ENCODE results near the gene PDILT. TPM values are rescaled to one million over a fixed set of nuclear protein-coding genes. Genes with fewer than 3 reads are reported as not detected.

PDILT gene
- total and polyA plus RNA-seq, 2 experiments from 2014 or later = not detected

GRCh38 chr16:20331635-20332034 is 72.9 kb downstream of the PDILT start:
- H3K4me1 ChIP-seq (ENCODE audit: insufficient read depth) = peaks cover under 1% of the 10 kb centered on the region; the same call in 1 of the 2 replicates
- H2AFZ ChIP-seq = no peak overlapping the region
- no peaks in the 10 kb centered on the region for H4K20me1 ChIP-seq (replicated peaks; ENCODE audit: insufficient read depth)
- H3K27me3 ChIP-seq (ENCODE audit: insufficient read depth) = no peaks in the 10 kb centered on the region
- H3K27ac ChIP-seq (ENCODE audit: low read depth) = no peak overlapping the region
- Mint-ChIP-seq H3K4me3 (no peak overlapping the region), H3K27me3 (ENCODE audit: insufficient read depth, low read depth, poor library complexity) (peaks cover 6% of the 10 kb centered on the region), H3K27ac (no peak overlapping the region), H3K9me3 (no peaks in the 10 kb centered on the region; the same call in 2 of the 3 replicates), H3K4me1 (no peaks in the 10 kb centered on the region; the same call in 2 of the 3 replicates), H3K36me3 (ENCODE audit: low read depth) (no peaks in the 10 kb centered on the region)
- ATAC-seq (no peak), DNase-seq (ENCODE audit: low spot score) (no peak)
- peaks cover 1% of the 10 kb centered on the region; the same call in 1 of the 2 replicates for H3K9me2 ChIP-seq (ENCODE audit: insufficient read depth)
- TF ChIP-seq ZNF331 (CRISPR knock-in tag; IDR thresholded peaks at IDR 0.05; ENCODE audit: low read depth) (no peak), EZH2phosphoT487 (IDR thresholded peaks at IDR 0.05; ENCODE audit: unreplicated experiment) (no peak), EZH2 (IDR thresholded peaks at IDR 0.05; ENCODE audit: low read depth, unreplicated experiment) (no peak), NANOG (IDR thresholded peaks at IDR 0.05; ENCODE audit: borderline replicate concordance) (no peak), CREB1 (CRISPR knock-in tag; IDR thresholded peaks at IDR 0.05; ENCODE audit: low read depth) (no peak), CTCF (conservative IDR thresholded peaks at IDR 0.05; ENCODE audit: low read depth in 2 of 2) (no peak), JUNB (IDR thresholded peaks at IDR 0.05; ENCODE audit: unreplicated experiment) (no peak), POLR2AphosphoS5 (IDR thresholded peaks at IDR 0.05; ENCODE audit: low read depth) (no peak)
- no peaks in the 10 kb centered on the region for H3F3A ChIP-seq (replicated peaks; ENCODE audit: low read depth)
- H3K79me2 ChIP-seq (replicated peaks; ENCODE audit: insufficient read depth) = no peaks in the 10 kb centered on the region
- no peaks in the 10 kb centered on the region for H3K36me3 ChIP-seq (ENCODE audit: insufficient read depth)
- no peak overlapping the region for H3K4me3 ChIP-seq
- no peak overlapping the region for H3K4me2 ChIP-seq

DNA sequence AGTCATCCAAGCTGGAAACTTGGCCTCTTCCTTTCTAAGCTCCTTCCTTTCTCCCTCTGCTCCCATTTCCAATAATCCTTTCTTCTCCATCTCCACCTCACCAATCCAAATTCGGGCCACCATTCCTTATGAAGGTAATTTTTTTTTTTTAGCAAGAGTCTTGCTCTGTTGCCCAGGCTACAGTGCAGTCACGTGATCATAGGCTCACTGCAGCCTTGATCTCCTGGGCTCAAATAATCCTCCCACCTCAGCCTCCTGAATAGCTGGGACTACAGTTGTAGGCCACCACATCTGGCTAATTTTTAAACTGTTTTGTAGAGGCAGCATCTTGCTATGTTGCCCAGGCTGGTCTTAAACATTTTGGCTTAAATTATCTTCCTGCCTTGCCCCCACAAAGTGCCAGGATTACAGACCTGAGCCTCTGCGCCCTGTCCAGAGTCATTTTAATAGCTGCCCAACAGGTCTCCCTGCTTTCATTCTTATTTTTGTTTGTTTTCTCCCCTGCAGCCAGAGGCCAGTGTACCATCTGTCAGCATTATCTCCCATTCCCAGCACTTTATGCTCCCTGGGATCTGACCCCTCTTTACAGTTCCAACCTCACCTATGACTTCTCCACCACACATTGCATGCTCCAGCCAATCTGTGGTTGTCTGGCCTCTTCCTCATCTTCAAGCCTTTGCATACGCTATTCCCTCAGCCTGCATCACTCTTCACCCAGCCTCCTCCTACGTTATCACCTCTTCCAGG is 75.0 kb downstream of the PDILT start:
- no peaks in the 10 kb centered on the region; the same call in 2 of the 3 replicates for H3K4me1 Mint-ChIP-seq
- peaks cover 4% of the 10 kb centered on the region; the same call in 1 of the 2 replicates for H3K9me2 ChIP-seq (ENCODE audit: insufficient read depth)
- H3K27me3 Mint-ChIP-seq (ENCODE audit: insufficient read depth, low read depth, poor library complexity) = peaks cover 6% of the 10 kb centered on the region
- no peak for ATAC-seq
- H3K4me1 ChIP-seq (ENCODE audit: insufficient read depth) = no peaks in the 10 kb centered on the region
- H4K20me1 ChIP-seq (replicated peaks; ENCODE audit: insufficient read depth) = no peaks in the 10 kb centered on the region
- no peak overlapping the region for H3K4me3 Mint-ChIP-seq
- no peak for DNase-seq (ENCODE audit: low spot score)
- H3K9me3 Mint-ChIP-seq = no peaks in the 10 kb centered on the region; the same call in 2 of the 3 replicates
- H3K36me3 ChIP-seq (ENCODE audit: insufficient read depth) = no peaks in the 10 kb centered on the region
- no peaks in the 10 kb centered on the region for H3K36me3 Mint-ChIP-seq (ENCODE audit: low read depth)
- H3K27ac Mint-ChIP-seq = no peak overlapping the region
- H3K27me3 ChIP-seq (ENCODE audit: insufficient read depth) = no peaks in the 10 kb centered on the region
- H3K79me2 ChIP-seq (replicated peaks; ENCODE audit: insufficient read depth) = no peaks in the 10 kb centered on the region
- no peak overlapping the region for H2AFZ ChIP-seq
- no peak overlapping the region for H3K27ac ChIP-seq (ENCODE audit: low read depth)
- H3K4me2 ChIP-seq = no peak overlapping the region
- H3F3A ChIP-seq (replicated peaks; ENCODE audit: low read depth) = no peaks in the 10 kb centered on the region
- no peak overlapping the region for H3K4me3 ChIP-seq
- TF ChIP-seq POLR2AphosphoS5 (IDR thresholded peaks at IDR 0.05; ENCODE audit: low read depth) = no peak
- no peak for TF ChIP-seq EZH2phosphoT487 (IDR thresholded peaks at IDR 0.05; ENCODE audit: unreplicated experiment)
- no peak for TF ChIP-seq ETS1 (IDR thresholded peaks at IDR 0.05)
- no peak for TF ChIP-seq JUNB (IDR thresholded peaks at IDR 0.05; ENCODE audit: unreplicated experiment)
- TF ChIP-seq NANOG (IDR thresholded peaks at IDR 0.05; ENCODE audit: borderline replicate concordance) = no peak
- TF ChIP-seq ZNF114 (CRISPR knock-in tag; IDR thresholded peaks at IDR 0.05) = no peak
- TF ChIP-seq ZNF462 (CRISPR knock-in tag; IDR thresholded peaks at IDR 0.05) = no peak
